ENCODE results near the gene PITPNM2. TPM values are rescaled to one million over a fixed set of nuclear protein-coding genes. Genes with fewer than 3 reads are reported as not detected.

The PITPNM2 gene
- polyA plus RNA-seq, 4 donors: 2.2 to 8.0 (median 4.2) TPM

DNA sequence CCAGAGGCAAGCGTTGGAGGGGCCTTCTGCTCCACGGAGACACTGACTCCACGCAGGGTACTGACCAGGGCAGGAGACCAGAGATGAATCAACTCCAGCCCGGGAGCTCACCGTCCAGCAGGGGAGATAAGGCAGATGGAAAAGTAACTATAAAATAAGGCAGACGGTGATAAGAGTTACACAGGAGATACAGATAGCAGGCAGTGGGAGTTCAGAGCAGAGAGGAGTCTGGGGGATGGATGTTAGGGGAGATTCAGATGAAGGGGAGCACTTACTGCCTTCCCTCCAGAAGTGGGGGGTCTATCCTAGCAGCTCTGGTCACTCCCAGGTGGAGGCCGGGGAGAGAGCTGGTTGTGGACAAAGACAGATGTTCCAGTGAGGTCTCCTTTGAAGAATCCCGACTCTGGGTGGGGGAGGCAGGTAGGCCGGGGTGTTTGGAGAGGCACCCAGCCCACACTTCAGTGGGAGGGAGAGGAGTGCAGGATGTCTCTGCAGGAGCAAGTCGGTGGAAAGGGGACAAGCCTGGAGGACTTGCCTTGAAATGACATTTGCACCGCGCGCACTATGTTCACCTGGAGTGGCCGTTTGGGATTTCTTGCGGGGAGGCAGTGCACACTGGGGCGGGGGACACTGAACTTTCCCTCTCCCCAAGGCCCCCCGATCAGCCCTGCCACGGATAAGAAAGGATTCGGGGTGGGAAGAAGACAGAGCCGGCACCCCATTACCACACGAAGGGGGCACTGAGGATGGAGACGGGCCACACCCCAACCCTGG, 1.2 kb downstream of the PITPNM2 start:
- DNase-seq (peak in 1 of 2 donors; percentile 42), FAIRE-seq (no peak)
- Histone ChIP-seq H3K27ac (ENCODE audit: low read depth in 1 of 3, low read length in 2 of 3) (peak overlapping the region in 1 of 3 donors; percentile 84), H3K4me3 (ENCODE audit: low read depth in 1 of 3, low read length in 3 of 3) (peak overlapping the region; percentile 65 to 80 (median 67)), H3K36me3 (ENCODE audit: control insufficient read depth in 3 of 3, insufficient read depth in 2 of 3, low read depth in 1 of 3, low read length in 3 of 3) (no peaks in the 10 kb centered on the region), H3K4me1 (ENCODE audit: control insufficient read depth in 3 of 3, insufficient read depth in 2 of 3, low read depth in 1 of 3, low read length in 2 of 3) (peaks cover 2 to 14% (median 4%) of the 10 kb centered on the region in 3 donors), H3K9me3 (ENCODE audit: control insufficient read depth in 2 of 2, insufficient read depth in 1 of 2, low read depth in 1 of 2, low read length in 1 of 2) (no peaks in the 10 kb centered on the region), H3K27me3 (ENCODE audit: control insufficient read depth in 3 of 3, insufficient read depth in 3 of 3, low read length in 3 of 3) (peaks cover 0 to 6% (median 0%) of the 10 kb centered on the region in 3 donors)
- 16 to 33% (median 20%) methylated on average over 22 of the region's 22 CpGs for WGBS, 3 donors

DNA sequence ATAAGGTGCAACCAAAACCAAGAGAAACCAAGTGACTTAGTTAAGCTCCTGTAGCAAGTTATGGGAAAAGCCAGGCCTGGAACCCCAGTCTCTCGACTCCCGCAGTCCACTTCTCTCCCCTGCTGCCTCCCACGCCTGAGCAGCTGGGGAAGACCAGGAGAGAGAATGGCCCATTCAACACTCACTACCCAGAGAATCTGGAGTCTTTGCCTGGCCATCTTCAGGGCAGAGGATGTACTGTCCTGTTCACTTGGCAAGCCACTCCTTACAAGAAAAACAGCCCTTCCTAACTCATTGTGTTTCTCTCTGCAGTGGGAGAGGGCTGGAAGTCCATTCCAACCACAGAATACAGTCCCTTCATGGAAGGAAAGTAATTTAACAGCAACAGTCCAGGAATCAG, 1.8 kb downstream of the PITPNM2 start:
- FAIRE-seq (no peak), DNase-seq (no peak)
- Histone ChIP-seq H3K27me3 (ENCODE audit: control insufficient read depth in 3 of 3, insufficient read depth in 3 of 3, low read length in 3 of 3) (peaks cover 0 to 6% (median 0%) of the 10 kb centered on the region in 3 donors), H3K27ac (ENCODE audit: low read depth in 1 of 3, low read length in 2 of 3) (peak overlapping the region in 1 of 3 donors; percentile 84), H3K9me3 (ENCODE audit: control insufficient read depth in 2 of 2, insufficient read depth in 1 of 2, low read depth in 1 of 2, low read length in 1 of 2) (no peaks in the 10 kb centered on the region), H3K4me3 (ENCODE audit: low read depth in 1 of 3, low read length in 3 of 3) (no peak overlapping the region), H3K36me3 (ENCODE audit: control insufficient read depth in 3 of 3, insufficient read depth in 2 of 3, low read depth in 1 of 3, low read length in 3 of 3) (no peaks in the 10 kb centered on the region), H3K4me1 (ENCODE audit: control insufficient read depth in 3 of 3, insufficient read depth in 2 of 3, low read depth in 1 of 3, low read length in 2 of 3) (peaks cover 2 to 14% (median 4%) of the 10 kb centered on the region in 3 donors)
- 86 to 93% (median 86%) methylated on average over 3 of the region's 3 CpGs for WGBS, 3 donors

DNA sequence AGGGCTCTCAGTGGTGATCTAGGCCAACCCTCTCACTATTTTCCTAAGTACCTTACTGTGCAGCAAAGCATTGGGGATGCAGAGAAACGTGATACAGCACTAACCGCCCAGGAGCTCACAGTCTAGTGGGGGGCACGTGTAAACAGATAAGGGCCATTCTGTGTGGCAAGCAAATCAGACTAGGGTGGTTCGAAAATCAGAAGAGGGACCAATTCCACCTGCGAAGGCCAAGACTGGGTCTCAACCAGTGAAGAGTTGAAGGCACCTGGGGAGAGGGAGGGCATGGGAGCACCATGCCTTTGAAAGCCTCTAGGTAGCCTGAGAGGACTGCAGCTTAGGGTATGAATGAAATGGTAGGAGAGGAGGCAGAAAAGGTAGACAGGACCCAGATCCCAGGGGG, 2.2 kb downstream of the PITPNM2 start:
- no peak for DNase-seq
- 75 to 95% (median 78%) methylated on average over 5 of the region's 5 CpGs for WGBS, 3 donors
- no peak for FAIRE-seq

DNA sequence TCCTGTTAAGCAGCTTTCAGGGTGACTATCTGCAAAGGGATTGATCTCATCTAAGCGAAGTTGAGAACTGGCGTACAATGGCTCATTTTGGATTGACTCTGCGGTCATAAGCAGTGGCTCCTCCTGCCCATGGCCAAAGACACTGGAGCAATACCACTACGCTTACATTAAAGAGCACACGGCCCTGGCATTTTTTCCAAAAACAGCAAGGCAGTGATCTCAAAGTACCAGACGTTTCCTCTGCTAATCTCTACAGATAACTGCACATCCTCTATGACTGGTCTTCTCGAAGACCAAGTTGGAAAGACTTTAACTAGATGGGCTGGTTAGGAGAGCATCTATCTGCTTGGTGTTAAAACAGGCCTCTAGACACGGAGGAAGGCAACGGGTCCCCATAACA, 2.7 kb downstream of the PITPNM2 start:
- FAIRE-seq: no peak
- WGBS, 3 donors: 80 to 84% (median 83%) methylated on average over 9 of the region's 9 CpGs
- Histone ChIP-seq H3K27ac (ENCODE audit: low read depth in 1 of 3, low read length in 2 of 3) (no peak overlapping the region), H3K36me3 (ENCODE audit: control insufficient read depth in 3 of 3, insufficient read depth in 2 of 3, low read depth in 1 of 3, low read length in 3 of 3) (no peaks in the 10 kb centered on the region), H3K27me3 (ENCODE audit: control insufficient read depth in 3 of 3, insufficient read depth in 3 of 3, low read length in 3 of 3) (peaks cover 0 to 6% (median 0%) of the 10 kb centered on the region in 3 donors), H3K4me1 (ENCODE audit: control insufficient read depth in 3 of 3, insufficient read depth in 2 of 3, low read depth in 1 of 3, low read length in 2 of 3) (peaks cover 4 to 17% (median 5%) of the 10 kb centered on the region in 3 donors), H3K9me3 (ENCODE audit: control insufficient read depth in 2 of 2, insufficient read depth in 1 of 2, low read depth in 1 of 2, low read length in 1 of 2) (no peaks in the 10 kb centered on the region), H3K4me3 (ENCODE audit: low read depth in 1 of 3, low read length in 3 of 3) (no peak overlapping the region)
- DNase-seq: no peak

More for the DNA sequence above, 2.2 kb downstream of the PITPNM2 start:
- Histone ChIP-seq H3K9me3 (ENCODE audit: control insufficient read depth in 2 of 2, insufficient read depth in 1 of 2, low read depth in 1 of 2, low read length in 1 of 2) (no peaks in the 10 kb centered on the region), H3K27me3 (ENCODE audit: control insufficient read depth in 3 of 3, insufficient read depth in 3 of 3, low read length in 3 of 3) (peaks cover 0 to 6% (median 0%) of the 10 kb centered on the region in 3 donors), H3K27ac (ENCODE audit: low read depth in 1 of 3, low read length in 2 of 3) (no peak overlapping the region), H3K36me3 (ENCODE audit: control insufficient read depth in 3 of 3, insufficient read depth in 2 of 3, low read depth in 1 of 3, low read length in 3 of 3) (no peaks in the 10 kb centered on the region), H3K4me3 (ENCODE audit: low read depth in 1 of 3, low read length in 3 of 3) (no peak overlapping the region), H3K4me1 (ENCODE audit: control insufficient read depth in 3 of 3, insufficient read depth in 2 of 3, low read depth in 1 of 3, low read length in 2 of 3) (peaks cover 2 to 14% (median 4%) of the 10 kb centered on the region in 3 donors)

DNA sequence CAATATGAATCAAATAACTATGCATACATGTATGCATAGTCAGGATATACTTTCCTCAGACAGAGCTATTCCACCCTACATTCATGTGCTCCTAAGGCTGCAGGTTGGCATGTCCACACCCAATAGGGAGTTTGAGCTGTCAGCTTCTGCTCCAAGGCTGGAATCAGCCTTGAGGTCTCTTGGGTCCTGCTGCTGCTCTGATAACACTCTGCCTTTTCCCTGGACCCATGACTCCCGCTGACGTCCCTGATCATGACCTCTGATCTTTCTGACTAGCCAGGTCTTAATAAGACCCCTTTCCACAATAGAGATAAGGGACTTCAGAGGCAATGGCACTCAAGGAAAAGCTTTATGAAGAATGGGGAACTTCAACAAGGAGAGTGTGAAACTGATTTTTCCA, 5.7 kb downstream of the PITPNM2 start:
- H3K27me3 ChIP-seq (ENCODE audit: control insufficient read depth in 3 of 3, insufficient read depth in 3 of 3, low read length in 3 of 3): peaks cover 0 to 4% (median 0%) of the 10 kb centered on the region in 3 donors
- WGBS, 3 donors: 64 to 83% (median 74%) methylated on average over 2 of the region's 2 CpGs
- FAIRE-seq (no peak), DNase-seq (no peak)
- no peaks in the 10 kb centered on the region for H3K9me3 ChIP-seq (ENCODE audit: control insufficient read depth in 2 of 2, insufficient read depth in 1 of 2, low read depth in 1 of 2, low read length in 1 of 2)
- H3K4me3 ChIP-seq (ENCODE audit: low read depth in 1 of 3, low read length in 3 of 3): no peak overlapping the region
- no peaks in the 10 kb centered on the region for H3K36me3 ChIP-seq (ENCODE audit: control insufficient read depth in 3 of 3, insufficient read depth in 2 of 3, low read depth in 1 of 3, low read length in 3 of 3)
- H3K4me1 ChIP-seq (ENCODE audit: control insufficient read depth in 3 of 3, insufficient read depth in 2 of 3, low read depth in 1 of 3, low read length in 2 of 3): peaks cover 17 to 46% (median 22%) of the 10 kb centered on the region in 3 donors
- peak overlapping the region in 1 of 3 donors; percentile 26 for H3K27ac ChIP-seq (ENCODE audit: low read depth in 1 of 3, low read length in 2 of 3)

DNA sequence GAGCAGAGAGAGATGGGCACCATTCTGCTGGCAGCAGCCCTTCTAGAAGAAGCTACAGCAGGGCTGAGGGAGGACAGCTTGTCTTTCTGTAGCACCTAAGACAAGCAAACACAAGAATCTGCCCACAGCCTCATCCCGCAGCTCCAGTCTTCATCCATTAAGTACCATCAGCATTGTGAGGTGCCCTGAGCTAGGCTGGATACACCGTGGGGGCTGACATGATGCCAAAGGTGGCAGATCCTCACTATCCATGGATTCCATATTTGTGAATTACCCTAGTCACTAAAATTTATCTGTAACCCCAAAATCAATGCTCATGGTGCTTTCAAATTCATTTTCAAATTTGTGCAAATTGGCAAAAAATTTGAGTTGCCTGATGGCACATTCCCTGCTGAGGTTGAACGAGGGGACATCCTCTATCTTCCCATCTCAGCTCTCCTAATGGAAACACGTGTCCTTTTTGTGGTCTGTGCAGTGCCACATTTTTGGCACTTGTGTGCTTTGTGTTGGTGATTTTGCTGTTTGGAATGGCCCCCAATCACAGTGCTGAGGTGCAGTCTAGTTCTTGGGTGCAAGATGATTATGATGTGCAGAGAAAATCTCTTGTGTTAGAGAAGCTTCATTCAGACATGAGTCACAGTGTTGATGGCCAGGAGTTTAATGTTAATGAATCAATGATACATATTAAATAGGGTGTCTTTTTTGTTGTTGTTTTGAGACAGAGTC, 7.0 kb downstream of the PITPNM2 start:
- Histone ChIP-seq H3K27ac (ENCODE audit: low read depth in 1 of 3, low read length in 2 of 3) (peak overlapping the region in 2 of 3 donors; percentile 32 to 96), H3K9me3 (ENCODE audit: control insufficient read depth in 2 of 2, insufficient read depth in 1 of 2, low read depth in 1 of 2, low read length in 1 of 2) (no peaks in the 10 kb centered on the region), H3K4me1 (ENCODE audit: control insufficient read depth in 3 of 3, insufficient read depth in 2 of 3, low read depth in 1 of 3, low read length in 2 of 3) (peaks cover 17 to 41% (median 29%) of the 10 kb centered on the region in 3 donors), H3K4me3 (ENCODE audit: low read depth in 1 of 3, low read length in 3 of 3) (no peak overlapping the region), H3K27me3 (ENCODE audit: control insufficient read depth in 3 of 3, insufficient read depth in 3 of 3, low read length in 3 of 3) (no peaks in the 10 kb centered on the region), H3K36me3 (ENCODE audit: control insufficient read depth in 3 of 3, insufficient read depth in 2 of 3, low read depth in 1 of 3, low read length in 3 of 3) (no peaks in the 10 kb centered on the region)
- DNase-seq: no peak
- 83 to 85% (median 85%) methylated on average over 4 of the region's 4 CpGs for WGBS, 3 donors
- FAIRE-seq: no peak

DNA sequence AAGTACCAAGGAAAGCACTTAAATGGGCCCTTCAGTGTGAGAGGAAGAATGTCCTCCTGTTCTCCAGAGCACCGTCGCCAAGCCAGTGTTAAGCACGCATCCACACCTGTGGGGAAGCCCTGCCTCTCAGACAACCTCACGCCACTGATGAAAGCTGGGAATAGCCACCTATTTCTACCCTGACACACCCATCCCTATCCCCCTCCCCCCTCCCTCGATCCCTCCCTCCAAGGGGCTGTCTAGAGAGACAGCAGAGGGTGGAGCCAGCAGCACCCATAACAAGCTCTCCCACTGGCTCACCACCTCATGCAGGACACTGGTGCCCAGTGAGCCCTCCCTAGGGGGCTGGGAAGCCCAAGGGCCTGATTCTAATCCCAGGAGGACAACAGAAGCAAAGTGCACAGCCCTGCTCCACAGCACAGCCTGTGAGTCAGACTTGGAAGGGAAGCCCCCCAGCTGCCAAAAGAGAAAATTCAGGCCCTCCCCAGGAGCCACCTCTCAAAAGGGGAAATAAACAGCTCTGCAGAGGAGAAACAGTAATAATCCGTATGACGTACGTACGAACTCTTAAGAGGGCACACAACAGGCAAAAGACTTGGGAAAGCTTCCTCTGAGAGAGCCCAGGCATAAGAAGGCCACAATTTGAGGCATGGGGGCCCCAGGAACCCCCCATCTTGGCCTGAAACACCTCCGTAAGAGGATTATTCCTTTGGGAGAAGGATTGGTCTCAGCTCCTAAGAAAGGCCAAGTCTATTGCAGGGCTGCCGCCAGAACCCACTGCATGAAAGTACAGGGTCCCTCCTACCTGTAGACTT, 7.8 kb downstream of the PITPNM2 start:
- peak in 1 of 2 donors; percentile 67 for DNase-seq
- 57 to 68% (median 66%) methylated on average over 11 of the region's 11 CpGs for WGBS, 3 donors
- no peak for FAIRE-seq
- Histone ChIP-seq H3K36me3 (ENCODE audit: control insufficient read depth in 3 of 3, insufficient read depth in 2 of 3, low read depth in 1 of 3, low read length in 3 of 3) (no peaks in the 10 kb centered on the region), H3K9me3 (ENCODE audit: control insufficient read depth in 2 of 2, insufficient read depth in 1 of 2, low read depth in 1 of 2, low read length in 1 of 2) (no peaks in the 10 kb centered on the region), H3K27me3 (ENCODE audit: control insufficient read depth in 3 of 3, insufficient read depth in 3 of 3, low read length in 3 of 3) (no peaks in the 10 kb centered on the region), H3K4me3 (ENCODE audit: low read depth in 1 of 3, low read length in 3 of 3) (no peak overlapping the region), H3K27ac (ENCODE audit: low read depth in 1 of 3, low read length in 2 of 3) (peak overlapping the region; percentile 11 to 96 (median 12)), H3K4me1 (ENCODE audit: control insufficient read depth in 3 of 3, insufficient read depth in 2 of 3, low read depth in 1 of 3, low read length in 2 of 3) (peaks cover 17 to 41% (median 28%) of the 10 kb centered on the region in 3 donors)

- Histone ChIP-seq H3K27me3 (ENCODE audit: control insufficient read depth in 3 of 3, insufficient read depth in 3 of 3, low read length in 3 of 3) (no peaks in the 10 kb centered on the region), H3K36me3 (ENCODE audit: control insufficient read depth in 3 of 3, insufficient read depth in 2 of 3, low read depth in 1 of 3, low read length in 3 of 3) (peaks cover 0 to 2% (median 0%) of the 10 kb centered on the region in 3 donors), H3K9me3 (ENCODE audit: control insufficient read depth in 2 of 2, insufficient read depth in 1 of 2, low read depth in 1 of 2, low read length in 1 of 2) (no peaks in the 10 kb centered on the region), H3K4me1 (ENCODE audit: control insufficient read depth in 3 of 3, insufficient read depth in 2 of 3, low read depth in 1 of 3, low read length in 2 of 3) (peaks cover 15 to 41% (median 26%) of the 10 kb centered on the region in 3 donors), H3K4me3 (ENCODE audit: low read depth in 1 of 3, low read length in 3 of 3) (no peak overlapping the region), H3K27ac (ENCODE audit: low read depth in 1 of 3, low read length in 2 of 3) (peak overlapping the region; percentile 82 to 96 (median 93))
- FAIRE-seq (no peak), DNase-seq (no peak)
- 64 to 79% (median 75%) methylated on average over 5 of the region's 5 CpGs for WGBS, 3 donors
Observed at GRCh38 chr12:123142518-123142840, 8.4 kb downstream of the PITPNM2 start.

All from small intestine (tissue), 7 donors.